GM19452 (cell line): ENCODE data around the gene PTP4A2.

Source experiments
- ATAC-seq: cut with Tn5 transposase; IDR thresholded peaks from one replicate; pipeline ENCODE4 v1.9.1; 2021; ENCODE audit not compliant: unreplicated experiment

Gene PTP4A2

GRCh38 chr1:31938184-31938975, at the start of gene PTP4A2:
PTP4A2 (minus strand) TSS chr1:31938368; CDS start chr1:31919065, 19,303 bp downstream.
- ATAC-seq, result peak; percentile 78

- ATAC-seq, result no peak
These were observed 49.0 kb upstream of the PTP4A2 start for GRCh38 chr1:31987135-31987619.

- ATAC-seq, result no peak
These were observed 47.3 kb upstream of the PTP4A2 start for GRCh38 chr1:31985430-31985829.

GRCh38 chr1:31984419-31985347, 46.5 kb upstream of the PTP4A2 start:
- ATAC-seq, result no peak

- ATAC-seq, result no peak
These were observed 43.8 kb upstream of the PTP4A2 start for GRCh38 chr1:31981972-31982371.

GRCh38 chr1:31981456-31981839, 43.3 kb upstream of the PTP4A2 start:
- no peak for ATAC-seq

- ATAC-seq, result no peak
These were observed 42.8 kb upstream of the PTP4A2 start for GRCh38 chr1:31980835-31981455.

- no peak for ATAC-seq
These were observed 40.8 kb upstream of the PTP4A2 start for GRCh38 chr1:31978843-31979400.

GRCh38 chr1:31977385-31978131, 39.4 kb upstream of the PTP4A2 start:
- no peak for ATAC-seq

- no peak for ATAC-seq
These were observed 38.2 kb upstream of the PTP4A2 start for GRCh38 chr1:31976401-31976800.

- no peak for ATAC-seq
These were observed 32.7 kb upstream of the PTP4A2 start for GRCh38 chr1:31970873-31971272.

- no peak for ATAC-seq
These were observed 23.4 kb upstream of the PTP4A2 start for GRCh38 chr1:31961536-31961935.

- ATAC-seq, result no peak
These were observed 21.6 kb upstream of the PTP4A2 start for GRCh38 chr1:31959521-31960340.

- ATAC-seq, result no peak
These were observed 19.8 kb upstream of the PTP4A2 start for GRCh38 chr1:31957701-31958674.

- peak; percentile 71 for ATAC-seq
These were observed 18.0 kb upstream of the PTP4A2 start for GRCh38 chr1:31955917-31956736.

- ATAC-seq, result no peak
These were observed 16.6 kb upstream of the PTP4A2 start for GRCh38 chr1:31954607-31955283.

- no peak for ATAC-seq
These were observed 14.7 kb upstream of the PTP4A2 start for GRCh38 chr1:31952825-31953220.
